Astrocyte (in vitro differentiated cells and primary cell): ENCODE measurements around the gene UGGT2.

ENCODE experiments used
- CTCF ChIP-seq: IDR thresholded peaks from 2 replicates; pipeline ENCODE4 v1.5.1; 2011; ENCODE audit warnings: low read depth, mild to moderate bottlenecking, inconsistent platforms, low read length, moderate library complexity; ENCODE audit not compliant: insufficient read depth
- EZH2 ChIP-seq: IDR thresholded peaks from 2 replicates; pipeline ENCODE4 v1.6.1; 2012; ENCODE audit warnings: mild to moderate bottlenecking, low read length, inconsistent platforms; ENCODE audit not compliant: insufficient read depth

GRCh38 chr13:95931300-95932025 is 121.7 kb downstream of the UGGT2 start:
- TF ChIP-seq EZH2 (no peak), CTCF (no peak)
